ENCODE results near the gene SHD. TPM values are rescaled to one million over a fixed set of nuclear protein-coding genes. Genes with fewer than 3 reads are reported as not detected.
"Not testable (repeated sequence)": the region's sequence is repeated elsewhere in the genome, so short reads cannot be mapped to it uniquely, and the experiment has no call there.

The SHD gene
- not detected for total RNA-seq

- peaks cover 6 to 14% of the 10 kb centered on the region in 2 donors for H3K27me3 Mint-ChIP-seq
- no peak within 1 kb of the TSS for H3K27ac Mint-ChIP-seq
- ATAC-seq (no peak), DNase-seq (ENCODE audit: low spot score) (no peak)
- no peaks in the 10 kb centered on the region for H3K36me3 Mint-ChIP-seq
- H3K4me3 Mint-ChIP-seq = no peak within 1 kb of the TSS
- H3K4me1 Mint-ChIP-seq (ENCODE audit: low read depth in 2 of 2) = peaks cover 0 to 6% of the 10 kb centered on the region in 2 donors
- H3K9me3 Mint-ChIP-seq = no peaks in the 10 kb centered on the region
Observed at GRCh38 chr19:4278419-4279266, at the start of gene SHD. TSS of gene SHD (plus strand) at chr19:4279266. CDS start at chr19:4280064, 798 bp downstream.

GRCh38 chr19:4230237-4230636 lies 48.8 kb upstream of the SHD start:
- H3K9me3 Mint-ChIP-seq, H3K27ac Mint-ChIP-seq, H3K4me3 Mint-ChIP-seq: not testable (repeated sequence)

DNA sequence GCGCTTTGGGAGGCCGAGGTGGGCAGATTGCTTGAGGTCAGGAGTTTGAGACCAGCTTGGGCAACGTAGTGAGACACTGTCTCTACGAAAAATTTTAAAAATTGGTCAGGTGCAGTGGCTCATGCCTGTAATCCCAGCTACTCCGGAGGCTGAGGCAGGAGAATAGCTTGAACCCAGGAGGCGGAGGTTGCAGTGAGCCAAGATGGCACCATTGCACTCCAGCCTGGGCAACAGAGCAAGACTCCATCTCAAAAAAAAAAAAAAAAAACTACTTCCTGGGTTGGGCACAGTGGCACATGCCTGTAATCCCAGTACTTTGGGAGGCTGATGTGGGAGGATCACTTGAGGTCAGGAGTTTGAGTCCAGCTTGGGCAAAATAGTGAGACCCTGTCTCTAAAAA lies 47.5 kb upstream of the SHD start:
- H3K4me3 Mint-ChIP-seq; ATAC-seq; H3K36me3 Mint-ChIP-seq; H3K27me3 Mint-ChIP-seq; H3K9me3 Mint-ChIP-seq; H3K27ac Mint-ChIP-seq; DNase-seq (ENCODE audit: low spot score): not testable (repeated sequence)
- peaks cover 2 to 15% of the 10 kb centered on the region in 2 donors for H3K4me1 Mint-ChIP-seq (ENCODE audit: low read depth in 2 of 2)

More at GRCh38 chr19:4230237-4230636, 48.8 kb upstream of the SHD start:
- H3K4me1 Mint-ChIP-seq (ENCODE audit: low read depth in 2 of 2) = peaks cover 6 to 20% of the 10 kb centered on the region in 2 donors
- not testable (repeated sequence) for ATAC-seq; H3K27me3 Mint-ChIP-seq; H3K36me3 Mint-ChIP-seq; DNase-seq (ENCODE audit: low spot score)

GRCh38 chr19:4232139-4232538 lies 46.9 kb upstream of the SHD start:
- peaks cover 0 to 14% of the 10 kb centered on the region in 2 donors for H3K4me1 Mint-ChIP-seq (ENCODE audit: low read depth in 2 of 2)
- H3K4me3 Mint-ChIP-seq; DNase-seq (ENCODE audit: low spot score); H3K9me3 Mint-ChIP-seq; H3K27me3 Mint-ChIP-seq; H3K27ac Mint-ChIP-seq; H3K36me3 Mint-ChIP-seq; ATAC-seq: not testable (repeated sequence)

DNA sequence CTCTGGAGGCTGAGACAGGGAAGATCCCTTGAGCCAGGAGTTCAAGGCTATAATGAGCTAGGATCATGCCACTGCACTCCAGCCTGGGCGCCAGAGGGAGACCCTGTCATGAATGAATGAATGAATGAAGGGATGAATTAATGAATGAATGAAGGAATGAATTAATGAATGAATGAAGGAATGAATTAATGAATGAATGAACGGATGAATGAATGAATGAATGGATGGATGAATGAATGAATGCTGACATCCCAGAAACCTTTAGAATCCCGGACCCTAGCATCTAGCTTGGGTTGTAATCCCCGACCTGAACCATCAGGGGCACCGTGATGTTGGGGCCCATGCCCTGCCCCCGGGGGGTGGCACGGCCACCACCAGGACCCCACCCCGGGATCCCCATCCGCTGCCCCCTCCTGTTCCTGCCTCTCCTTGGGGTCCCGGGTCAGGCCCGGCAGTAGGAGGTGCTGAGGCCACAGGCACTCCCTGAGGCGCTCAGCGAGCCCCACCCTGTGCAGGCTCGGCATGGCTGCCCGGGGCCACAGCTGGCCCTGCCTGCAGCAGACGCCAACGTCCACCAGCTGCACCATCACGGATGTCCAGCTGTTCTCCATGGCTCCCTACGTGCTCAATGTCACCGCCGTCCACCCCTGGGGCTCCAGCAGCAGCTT lies 46.3 kb upstream of the SHD start:
- no peak overlapping the region for H3K27ac Mint-ChIP-seq
- H3K4me1 Mint-ChIP-seq (ENCODE audit: low read depth in 2 of 2) = peaks cover 0 to 14% of the 10 kb centered on the region in 2 donors
- H3K9me3 Mint-ChIP-seq = no peaks in the 10 kb centered on the region
- H3K4me3 Mint-ChIP-seq = no peak overlapping the region
- DNase-seq (ENCODE audit: low spot score) = no peak
- no peaks in the 10 kb centered on the region for H3K27me3 Mint-ChIP-seq
- no peak for ATAC-seq
- H3K36me3 Mint-ChIP-seq = no peaks in the 10 kb centered on the region

GRCh38 chr19:4233282-4233853 lies 45.7 kb upstream of the SHD start:
- DNase-seq (ENCODE audit: low spot score) (peak; percentile 70), ATAC-seq (no peak)
- peaks cover 0 to 14% of the 10 kb centered on the region in 2 donors for H3K4me1 Mint-ChIP-seq (ENCODE audit: low read depth in 2 of 2)
- H3K4me3 Mint-ChIP-seq = peak overlapping the region; percentile 30
- no peaks in the 10 kb centered on the region for H3K36me3 Mint-ChIP-seq
- no peaks in the 10 kb centered on the region for H3K9me3 Mint-ChIP-seq
- H3K27ac Mint-ChIP-seq = no peak overlapping the region
- H3K27me3 Mint-ChIP-seq = no peaks in the 10 kb centered on the region

DNA sequence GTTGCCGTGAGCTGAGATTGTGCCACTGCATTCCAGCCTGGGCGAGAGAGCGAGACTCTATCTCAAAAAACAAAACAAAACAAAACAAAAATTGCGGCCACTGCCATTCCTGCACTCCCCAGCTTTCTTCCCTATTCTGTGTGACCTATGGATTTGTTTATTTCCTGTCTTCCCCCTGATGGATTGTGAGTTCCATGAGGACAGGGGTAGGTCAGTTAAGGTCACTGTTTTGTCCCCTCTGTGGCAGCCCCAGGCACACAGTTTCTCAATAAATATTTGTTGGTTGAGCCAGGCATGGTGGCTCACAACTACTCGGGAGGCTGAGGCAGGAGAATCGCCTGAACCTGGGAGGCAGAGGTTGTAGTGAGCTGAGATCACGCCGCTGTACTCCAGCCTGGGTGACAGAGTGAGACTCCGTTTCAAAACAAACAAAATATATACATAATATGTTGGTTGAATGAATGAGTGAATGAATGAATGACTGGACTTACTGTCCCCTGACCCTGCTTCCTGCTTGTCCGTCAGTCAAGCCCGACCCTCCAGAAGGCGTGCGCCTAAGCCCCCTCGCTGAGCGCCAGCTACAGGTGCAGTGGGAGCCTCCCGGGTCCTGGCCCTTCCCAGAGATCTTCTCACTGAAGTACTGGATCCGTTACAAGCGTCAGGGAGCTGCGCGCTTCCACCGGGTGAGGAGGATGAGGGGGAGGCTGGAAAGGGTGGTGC lies 44.8 kb upstream of the SHD start:
- peaks cover 0 to 14% of the 10 kb centered on the region in 2 donors for H3K4me1 Mint-ChIP-seq (ENCODE audit: low read depth in 2 of 2)
- DNase-seq (ENCODE audit: low spot score) (no peak), ATAC-seq (no peak)
- H3K9me3 Mint-ChIP-seq = no peaks in the 10 kb centered on the region
- H3K4me3 Mint-ChIP-seq = no peak overlapping the region
- no peaks in the 10 kb centered on the region for H3K36me3 Mint-ChIP-seq
- H3K27ac Mint-ChIP-seq = no peak overlapping the region
- no peaks in the 10 kb centered on the region for H3K27me3 Mint-ChIP-seq

GRCh38 chr19:4234862-4235201 lies 44.2 kb upstream of the SHD start:
- no peak for DNase-seq (ENCODE audit: low spot score)
- no peak overlapping the region for H3K27ac Mint-ChIP-seq
- H3K4me1 Mint-ChIP-seq (ENCODE audit: low read depth in 2 of 2) = peaks cover 0 to 9% of the 10 kb centered on the region in 2 donors
- H3K27me3 Mint-ChIP-seq = no peaks in the 10 kb centered on the region
- H3K4me3 Mint-ChIP-seq = no peak overlapping the region
- no peaks in the 10 kb centered on the region for H3K36me3 Mint-ChIP-seq
- H3K9me3 Mint-ChIP-seq = no peaks in the 10 kb centered on the region
- no peak for ATAC-seq

DNA sequence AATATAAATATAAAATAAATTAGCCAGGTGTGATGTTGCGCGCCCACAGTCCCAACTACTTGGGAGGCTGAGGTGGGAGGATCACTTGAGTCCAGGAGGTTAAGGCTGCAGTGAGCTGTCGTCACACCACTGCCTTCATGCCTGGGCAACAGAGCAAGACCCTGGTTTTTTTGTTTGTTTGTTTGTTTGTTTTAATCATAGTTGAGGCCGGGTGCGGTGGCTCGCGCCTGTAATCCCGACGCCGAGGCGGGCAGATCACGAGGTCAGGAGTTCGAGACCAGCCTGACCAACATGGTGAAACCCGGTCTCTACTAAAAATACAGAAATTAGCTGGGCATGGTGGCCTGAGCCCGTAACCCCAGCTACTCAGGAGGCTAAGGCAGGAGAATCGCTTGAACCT lies 41.6 kb upstream of the SHD start:
- ATAC-seq; H3K27me3 Mint-ChIP-seq; H3K4me3 Mint-ChIP-seq; H3K9me3 Mint-ChIP-seq; H3K27ac Mint-ChIP-seq; DNase-seq (ENCODE audit: low spot score); H3K4me1 Mint-ChIP-seq (ENCODE audit: low read depth in 2 of 2); H3K36me3 Mint-ChIP-seq: not testable (repeated sequence)

- Mint-ChIP-seq H3K9me3 (no peaks in the 10 kb centered on the region), H3K4me1 (ENCODE audit: low read depth in 2 of 2) (peaks cover 0 to 3% of the 10 kb centered on the region in 2 donors), H3K4me3 (no peak overlapping the region), H3K36me3 (peaks cover 5% of the 10 kb centered on the region), H3K27me3 (no peaks in the 10 kb centered on the region), H3K27ac (no peak overlapping the region)
- DNase-seq (ENCODE audit: low spot score) (no peak), ATAC-seq (no peak)
Observed at GRCh38 chr19:4238831-4239230, 40.2 kb upstream of the SHD start.

DNA sequence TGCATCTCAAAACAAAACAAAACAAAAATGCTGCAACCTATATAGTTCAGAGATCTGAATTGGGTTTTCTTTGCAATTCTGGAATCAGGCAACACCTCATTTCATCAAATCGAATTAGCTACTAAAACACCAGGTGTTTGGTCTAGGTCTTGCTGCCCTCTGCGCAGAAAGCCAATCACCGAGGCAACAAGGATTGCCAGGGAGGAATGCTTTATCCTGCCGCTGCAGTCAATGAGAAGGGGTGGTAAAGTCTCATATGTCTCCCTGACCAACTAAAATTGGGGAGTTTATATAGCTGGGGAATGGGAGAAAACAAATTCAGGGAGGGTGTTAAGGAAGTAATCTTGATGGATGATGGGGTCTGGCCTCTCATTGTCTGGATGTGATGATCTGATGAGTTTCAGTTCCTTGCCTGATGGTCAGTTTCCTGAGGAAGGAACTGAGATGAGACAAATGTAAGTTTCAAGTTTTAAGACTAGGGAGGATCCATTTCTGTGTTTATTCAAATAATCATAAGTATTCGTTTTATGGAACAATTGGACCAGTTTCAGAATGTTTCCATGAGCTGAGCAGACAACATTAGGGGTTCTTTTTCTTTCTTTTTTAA lies 37.1 kb upstream of the SHD start:
- no peak overlapping the region for H3K27ac Mint-ChIP-seq
- H3K36me3 Mint-ChIP-seq = peaks cover 5% of the 10 kb centered on the region
- H3K4me1 Mint-ChIP-seq (ENCODE audit: low read depth in 2 of 2) = peaks cover 4 to 7% of the 10 kb centered on the region in 2 donors
- no peak for DNase-seq (ENCODE audit: low spot score)
- H3K9me3 Mint-ChIP-seq = no peaks in the 10 kb centered on the region
- ATAC-seq = no peak
- no peaks in the 10 kb centered on the region for H3K27me3 Mint-ChIP-seq
- no peak overlapping the region for H3K4me3 Mint-ChIP-seq

DNA sequence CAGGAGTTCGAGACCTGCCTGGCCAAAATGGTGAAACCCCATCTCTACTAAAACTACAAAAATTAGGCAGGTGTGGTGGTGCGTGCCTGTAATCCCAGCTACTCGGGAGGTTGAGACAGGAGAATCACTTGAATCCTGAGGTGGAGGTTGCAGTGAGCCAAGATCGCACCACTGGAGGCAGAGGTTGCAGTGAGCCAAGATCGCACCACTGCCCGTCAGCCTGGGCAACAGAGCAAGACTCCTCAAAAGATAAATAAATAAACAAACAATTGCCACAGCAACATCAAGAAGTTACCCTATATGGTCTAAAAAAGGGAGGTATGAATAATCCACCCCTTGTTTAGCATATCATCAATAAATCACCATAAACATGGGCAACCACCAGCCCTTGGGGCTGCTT lies 33.1 kb upstream of the SHD start:
- H3K4me3 Mint-ChIP-seq = peak overlapping the region; percentile 42
- ATAC-seq; H3K9me3 Mint-ChIP-seq; H3K27me3 Mint-ChIP-seq; DNase-seq (ENCODE audit: low spot score): not testable (repeated sequence)
- H3K4me1 Mint-ChIP-seq (ENCODE audit: low read depth in 2 of 2) = peaks cover 13 to 26% of the 10 kb centered on the region in 2 donors
- H3K27ac Mint-ChIP-seq = peak overlapping the region; percentile 90 to 99
- H3K36me3 Mint-ChIP-seq = peaks cover 18% of the 10 kb centered on the region
